ENCODE measurements around the gene ARF6. TPM values are rescaled to one million over a fixed set of nuclear protein-coding genes. Genes with fewer than 3 reads are reported as not detected.

ARF6 gene
- polyA plus RNA-seq, 1 donor (not counting 4 experiments of a cell fraction or from before 2014, with no cell fraction given) = 53.4 TPM

- dilution Hi-C loops (cut with MboI; ENCODE audit: extremely low pct_ligation_motif_present, low sequenced_read_pairs) = no loop called here
- peaks cover 23% of the 10 kb centered on the region for H3K4me1 ChIP-seq (ENCODE audit: control insufficient read depth, extremely low read depth, insufficient read depth, low read length)
- H3K4me2 ChIP-seq (ENCODE audit: control insufficient read depth, extremely low read depth, insufficient read depth, low read depth, low read length) = no peak overlapping the region
- no peaks in the 10 kb centered on the region for H3K79me2 ChIP-seq (ENCODE audit: control insufficient read depth, insufficient read depth, low read length)
- H3K27ac ChIP-seq (ENCODE audit: control insufficient read depth, insufficient read depth, low read length) = no peak overlapping the region
- no peak overlapping the region for H2AFZ ChIP-seq (ENCODE audit: control insufficient read depth, low read length)
- H3K4me3 ChIP-seq (ENCODE audit: control insufficient read depth in 2 of 3, extremely low read depth in 1 of 3, insufficient read depth in 2 of 3, low read depth in 1 of 3, low read length in 3 of 3) = no peak overlapping the region
- H3K9ac ChIP-seq (ENCODE audit: control insufficient read depth, extremely low read depth, insufficient read depth, low read length) = no peak overlapping the region
- no peaks in the 10 kb centered on the region for H3K27me3 ChIP-seq (ENCODE audit: control insufficient read depth, extremely low read depth, insufficient read depth, low read length)
- TF ChIP-seq EZH2 (IDR thresholded peaks at IDR 0.05; ENCODE audit: low read length) (no peak), CTCF (optimal IDR thresholded peaks at IDR 0.05 in 1 of 3, IDR thresholded peaks at IDR 0.05 in 1 of 3, conservative IDR thresholded peaks at IDR 0.05 in 1 of 3; ENCODE audit: extremely low read depth in 1 of 3, insufficient read depth in 2 of 3, low read length in 3 of 3) (no peak)
- H4K20me1 ChIP-seq (ENCODE audit: control insufficient read depth, extremely low read depth, insufficient read depth, low read length) = no peaks in the 10 kb centered on the region
- no peaks in the 10 kb centered on the region for H3K36me3 ChIP-seq (ENCODE audit: control insufficient read depth in 2 of 2, extremely low read depth in 1 of 2, insufficient read depth in 2 of 2, low read length in 2 of 2)
- no peaks in the 10 kb centered on the region for H3K9me3 ChIP-seq (ENCODE audit: control insufficient read depth, low read depth, low read length)
- DNase-seq (ENCODE audit: low read depth, low spot score) (no peak), FAIRE-seq (no peak)
- H3K9me1 ChIP-seq (ENCODE audit: control insufficient read depth, extremely low read depth, insufficient read depth, low read length) = no peaks in the 10 kb centered on the region
Observed at GRCh38 chr14:49904270-49904669, 11.4 kb downstream of the ARF6 start.

- Histone ChIP-seq H3K4me2 (ENCODE audit: control insufficient read depth, extremely low read depth, insufficient read depth, low read depth, low read length) (no peak overlapping the region), H3K9me3 (ENCODE audit: control insufficient read depth, low read depth, low read length) (no peaks in the 10 kb centered on the region), H3K9me1 (ENCODE audit: control insufficient read depth, extremely low read depth, insufficient read depth, low read length) (no peaks in the 10 kb centered on the region), H4K20me1 (ENCODE audit: control insufficient read depth, extremely low read depth, insufficient read depth, low read length) (no peaks in the 10 kb centered on the region), H3K79me2 (ENCODE audit: control insufficient read depth, insufficient read depth, low read length) (no peaks in the 10 kb centered on the region), H3K27ac (ENCODE audit: control insufficient read depth, insufficient read depth, low read length) (no peak overlapping the region), H2AFZ (ENCODE audit: control insufficient read depth, low read length) (no peak overlapping the region), H3K27me3 (ENCODE audit: control insufficient read depth, extremely low read depth, insufficient read depth, low read length) (no peaks in the 10 kb centered on the region), H3K36me3 (ENCODE audit: control insufficient read depth in 2 of 2, extremely low read depth in 1 of 2, insufficient read depth in 2 of 2, low read length in 2 of 2) (no peaks in the 10 kb centered on the region), H3K9ac (ENCODE audit: control insufficient read depth, extremely low read depth, insufficient read depth, low read length) (no peak overlapping the region), H3K4me1 (ENCODE audit: control insufficient read depth, extremely low read depth, insufficient read depth, low read length) (peaks cover 26% of the 10 kb centered on the region), H3K4me3 (ENCODE audit: control insufficient read depth in 2 of 3, extremely low read depth in 1 of 3, insufficient read depth in 2 of 3, low read depth in 1 of 3, low read length in 3 of 3) (no peak overlapping the region)
- FAIRE-seq (no peak), DNase-seq (ENCODE audit: low read depth, low spot score) (no peak)
- dilution Hi-C loops (cut with MboI; ENCODE audit: extremely low pct_ligation_motif_present, low sequenced_read_pairs) = no loop called here
- TF ChIP-seq CTCF (optimal IDR thresholded peaks at IDR 0.05 in 1 of 3, IDR thresholded peaks at IDR 0.05 in 1 of 3, conservative IDR thresholded peaks at IDR 0.05 in 1 of 3; ENCODE audit: extremely low read depth in 1 of 3, insufficient read depth in 2 of 3, low read length in 3 of 3) (no peak), EZH2 (IDR thresholded peaks at IDR 0.05; ENCODE audit: low read length) (no peak)
Observed at GRCh38 chr14:49905989-49906388, 13.1 kb downstream of the ARF6 start.

Data from keratinocyte (primary cell).